ENCODE results near the gene ORAI2.
"Not testable (repeated sequence)": the region's sequence is repeated elsewhere in the genome, so short reads cannot be mapped to it uniquely, and the experiment has no call there.

The ORAI2 gene

GRCh38 chr7:102444961-102445673 lies 11.7 kb downstream of the ORAI2 start:
- Histone ChIP-seq H3K4me1 (peaks cover 7% of the 10 kb centered on the region), H3K36me3 (replicated peaks) (peaks cover 15% of the 10 kb centered on the region), H3K27me3 (ENCODE audit: low read depth) (no peaks in the 10 kb centered on the region), H3K4me3 (no peak overlapping the region), H3K9me3 (no peaks in the 10 kb centered on the region)
- in situ Hi-C loops (cut with MboI; ENCODE audit: low sequenced_read_pairs) = no loop called here
- no peak for DNase-seq (ENCODE audit: low spot score in 2 of 2)

- in situ Hi-C loops (cut with MboI; ENCODE audit: low sequenced_read_pairs) = no loop called here
- H3K4me1 ChIP-seq = peaks cover 5% of the 10 kb centered on the region
- H3K27me3 ChIP-seq (ENCODE audit: low read depth) = no peaks in the 10 kb centered on the region
- DNase-seq (ENCODE audit: low spot score in 2 of 2) = no peak
- no peak overlapping the region for H3K4me3 ChIP-seq
- H3K9me3 ChIP-seq = no peaks in the 10 kb centered on the region
- H3K36me3 ChIP-seq (replicated peaks) = peaks cover 12% of the 10 kb centered on the region
These were observed 12.3 kb downstream of the ORAI2 start for GRCh38 chr7:102445674-102446071.

- Histone ChIP-seq H3K36me3 (replicated peaks) (peaks cover 12% of the 10 kb centered on the region), H3K27me3 (ENCODE audit: low read depth) (no peaks in the 10 kb centered on the region), H3K4me1 (peaks cover 4% of the 10 kb centered on the region), H3K4me3 (no peak overlapping the region), H3K9me3 (no peaks in the 10 kb centered on the region)
- in situ Hi-C loops (cut with MboI; ENCODE audit: low sequenced_read_pairs) = no loop called here
- DNase-seq (ENCODE audit: low spot score in 2 of 2) = no peak
These were observed 13.2 kb downstream of the ORAI2 start for GRCh38 chr7:102446387-102447156.

GRCh38 chr7:102447311-102447710 lies 13.9 kb downstream of the ORAI2 start:
- no peaks in the 10 kb centered on the region for H3K4me1 ChIP-seq
- no peaks in the 10 kb centered on the region for H3K9me3 ChIP-seq
- H3K36me3 ChIP-seq (replicated peaks) = peaks cover 7% of the 10 kb centered on the region; the same call in 1 of the 2 replicates
- no peak overlapping the region for H3K4me3 ChIP-seq
- in situ Hi-C loops (cut with MboI; ENCODE audit: low sequenced_read_pairs) = no loop called here
- DNase-seq (ENCODE audit: low spot score in 2 of 2) = no peak
- H3K27me3 ChIP-seq (ENCODE audit: low read depth) = no peaks in the 10 kb centered on the region

GRCh38 chr7:102449136-102449535 lies 15.8 kb downstream of the ORAI2 start:
- H3K9me3 ChIP-seq = no peaks in the 10 kb centered on the region
- in situ Hi-C loops (cut with MboI; ENCODE audit: low sequenced_read_pairs) = no loop called here
- no peaks in the 10 kb centered on the region for H3K4me1 ChIP-seq
- H3K4me3 ChIP-seq = no peak overlapping the region
- no peaks in the 10 kb centered on the region for H3K27me3 ChIP-seq (ENCODE audit: low read depth)
- H3K36me3 ChIP-seq (replicated peaks) = peaks cover 7% of the 10 kb centered on the region; the same call in 1 of the 2 replicates
- DNase-seq (ENCODE audit: low spot score in 2 of 2) = no peak

- Histone ChIP-seq H3K4me1 (no peaks in the 10 kb centered on the region), H3K4me3 (no peak overlapping the region), H3K36me3 (replicated peaks) (peaks cover 7% of the 10 kb centered on the region; the same call in 1 of the 2 replicates), H3K9me3 (no peaks in the 10 kb centered on the region), H3K27me3 (ENCODE audit: low read depth) (no peaks in the 10 kb centered on the region)
- no peak for DNase-seq (ENCODE audit: low spot score in 2 of 2)
- in situ Hi-C loops (cut with MboI; ENCODE audit: low sequenced_read_pairs) = no loop called here
These were observed 16.9 kb downstream of the ORAI2 start for GRCh38 chr7:102450242-102450641.

- Histone ChIP-seq H3K4me1 (no peaks in the 10 kb centered on the region), H3K9me3 (no peaks in the 10 kb centered on the region), H3K36me3 (replicated peaks) (peaks cover 13% of the 10 kb centered on the region), H3K27me3 (ENCODE audit: low read depth) (no peaks in the 10 kb centered on the region), H3K4me3 (no peak overlapping the region)
- no peak for DNase-seq (ENCODE audit: low spot score in 2 of 2)
- in situ Hi-C loops (cut with MboI; ENCODE audit: low sequenced_read_pairs) = no loop called here
These were observed 18.1 kb downstream of the ORAI2 start for GRCh38 chr7:102451371-102452054.

GRCh38 chr7:102452451-102452850 lies 19.1 kb downstream of the ORAI2 start:
- Histone ChIP-seq H3K36me3 (replicated peaks) (peaks cover 15% of the 10 kb centered on the region), H3K4me1 (no peaks in the 10 kb centered on the region), H3K9me3 (no peaks in the 10 kb centered on the region), H3K4me3 (no peak overlapping the region), H3K27me3 (ENCODE audit: low read depth) (no peaks in the 10 kb centered on the region)
- in situ Hi-C loops (cut with MboI; ENCODE audit: low sequenced_read_pairs) = no loop called here
- DNase-seq (ENCODE audit: low spot score in 2 of 2) = no peak

GRCh38 chr7:102453319-102453718 lies 19.9 kb downstream of the ORAI2 start:
- Histone ChIP-seq H3K4me3 (no peak overlapping the region), H3K9me3 (no peaks in the 10 kb centered on the region), H3K4me1 (no peaks in the 10 kb centered on the region), H3K27me3 (ENCODE audit: low read depth) (no peaks in the 10 kb centered on the region), H3K36me3 (replicated peaks) (peaks cover 23% of the 10 kb centered on the region)
- no peak for DNase-seq (ENCODE audit: low spot score in 2 of 2)
- in situ Hi-C loops (cut with MboI; ENCODE audit: low sequenced_read_pairs) = no loop called here

- peaks cover 25% of the 10 kb centered on the region for H3K36me3 ChIP-seq (replicated peaks)
- H3K27me3 ChIP-seq (ENCODE audit: low read depth) = no peaks in the 10 kb centered on the region
- H3K9me3 ChIP-seq = no peaks in the 10 kb centered on the region
- in situ Hi-C loops (cut with MboI; ENCODE audit: low sequenced_read_pairs) = no loop called here
- H3K4me1 ChIP-seq = no peaks in the 10 kb centered on the region
- no peak for DNase-seq (ENCODE audit: low spot score in 2 of 2)
- H3K4me3 ChIP-seq = no peak overlapping the region
These were observed 21.1 kb downstream of the ORAI2 start for GRCh38 chr7:102454468-102454867.

- H3K4me1 ChIP-seq; H3K4me3 ChIP-seq; in situ Hi-C loops (cut with MboI; ENCODE audit: low sequenced_read_pairs); H3K9me3 ChIP-seq; H3K27me3 ChIP-seq (ENCODE audit: low read depth); DNase-seq (ENCODE audit: low spot score in 2 of 2): not testable (repeated sequence)
- H3K36me3 ChIP-seq (replicated peaks) = peaks cover 25% of the 10 kb centered on the region
These were observed 21.6 kb downstream of the ORAI2 start for GRCh38 chr7:102454932-102455331.

GRCh38 chr7:102455596-102455995 lies 22.2 kb downstream of the ORAI2 start:
- Histone ChIP-seq H3K4me3 (no peak overlapping the region), H3K36me3 (replicated peaks) (peaks cover 25% of the 10 kb centered on the region), H3K4me1 (no peaks in the 10 kb centered on the region), H3K9me3 (no peaks in the 10 kb centered on the region), H3K27me3 (ENCODE audit: low read depth) (no peaks in the 10 kb centered on the region)
- in situ Hi-C loops (cut with MboI; ENCODE audit: low sequenced_read_pairs) = no loop called here
- no peak for DNase-seq (ENCODE audit: low spot score in 2 of 2)

- in situ Hi-C loops (cut with MboI; ENCODE audit: low sequenced_read_pairs) = no loop called here
- no peaks in the 10 kb centered on the region for H3K27me3 ChIP-seq (ENCODE audit: low read depth)
These were observed 23.0 kb downstream of the ORAI2 start for GRCh38 chr7:102456327-102456726.

More at GRCh38 chr7:102456327-102456726, 23.0 kb downstream of the ORAI2 start:
- Histone ChIP-seq H3K4me3 (no peak overlapping the region), H3K4me1 (no peaks in the 10 kb centered on the region), H3K36me3 (replicated peaks) (peaks cover 25% of the 10 kb centered on the region), H3K9me3 (no peaks in the 10 kb centered on the region)
- no peak for DNase-seq (ENCODE audit: low spot score in 2 of 2)
